Astrocyte of the spinal cord (primary cell): ENCODE results near the gene VSTM2L.

Experiments
- DNase-seq: peaks from one replicate; pipeline ENCODE4 v3.0.0; 2011; ENCODE audit warnings: low read depth, low spot score
- H3K4me3 ChIP-seq: 2 replicates; pipeline ENCODE4 v1.5.1; 2011; ENCODE audit warnings: low read depth, mild to moderate bottlenecking, low read length, moderate library complexity
- CTCF ChIP-seq: IDR thresholded peaks from 2 replicates; pipeline ENCODE4 v1.5.1; 2012; ENCODE audit warnings: low read depth, mild to moderate bottlenecking, low read length, inconsistent platforms
- in situ Hi-C: cut with HindIII; loops from 2 replicates; pipeline ENCODE4 v1.10.0; 2017; ENCODE audit warnings: low sequenced_read_pairs

VSTM2L gene

DNA sequence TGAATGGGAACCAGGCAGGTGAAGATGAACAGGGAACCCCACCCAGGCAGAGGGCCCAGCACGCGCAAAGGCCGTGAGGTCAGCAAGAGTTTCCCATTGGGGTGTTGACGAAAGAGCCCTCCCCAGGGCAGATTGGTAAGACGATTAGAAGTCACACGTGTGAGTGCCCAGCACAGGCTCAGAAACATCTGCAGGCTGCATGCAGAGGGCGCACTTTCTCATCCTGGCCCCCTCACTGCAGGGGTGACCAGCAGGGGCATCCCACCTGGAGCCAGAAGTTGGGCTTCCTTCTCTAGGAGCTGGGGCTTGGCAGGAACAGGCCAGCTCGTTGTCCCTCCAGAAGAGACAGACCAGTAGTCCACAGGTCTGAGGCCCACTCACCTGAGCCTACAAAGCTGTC, 38.4 kb downstream of the VSTM2L start:
- DNase-seq: no peak
- TF ChIP-seq CTCF: peak; percentile 21
- no peak overlapping the region for H3K4me3 ChIP-seq
- in situ Hi-C loops: no loop called here

DNA sequence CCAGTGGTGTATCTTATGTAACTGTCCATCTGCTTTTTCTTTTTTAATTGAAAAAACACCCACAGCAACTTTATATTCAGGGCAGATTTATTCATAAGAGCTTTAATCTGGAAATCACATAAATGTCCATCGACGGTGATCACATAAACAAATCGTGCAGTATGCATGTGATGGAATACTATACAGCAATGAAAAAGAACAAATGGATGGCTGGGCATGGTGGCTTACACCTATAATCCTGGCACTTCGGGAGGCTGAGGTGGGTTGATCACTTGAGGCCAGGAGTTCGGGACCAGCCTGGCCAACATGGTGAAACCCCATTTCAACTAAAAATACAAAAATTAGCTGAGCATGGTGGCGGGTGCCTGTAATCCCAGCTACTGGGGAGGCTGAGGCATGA, 39.1 kb downstream of the VSTM2L start:
- no peak overlapping the region for H3K4me3 ChIP-seq
- in situ Hi-C loops: no loop called here
- no peak for DNase-seq
- no peak for TF ChIP-seq CTCF

GRCh38 chr20:37943033-37943432, 40.1 kb downstream of the VSTM2L start:
- TF ChIP-seq CTCF: no peak
- in situ Hi-C loops: no loop called here
- DNase-seq: no peak
- H3K4me3 ChIP-seq: no peak overlapping the region

DNA sequence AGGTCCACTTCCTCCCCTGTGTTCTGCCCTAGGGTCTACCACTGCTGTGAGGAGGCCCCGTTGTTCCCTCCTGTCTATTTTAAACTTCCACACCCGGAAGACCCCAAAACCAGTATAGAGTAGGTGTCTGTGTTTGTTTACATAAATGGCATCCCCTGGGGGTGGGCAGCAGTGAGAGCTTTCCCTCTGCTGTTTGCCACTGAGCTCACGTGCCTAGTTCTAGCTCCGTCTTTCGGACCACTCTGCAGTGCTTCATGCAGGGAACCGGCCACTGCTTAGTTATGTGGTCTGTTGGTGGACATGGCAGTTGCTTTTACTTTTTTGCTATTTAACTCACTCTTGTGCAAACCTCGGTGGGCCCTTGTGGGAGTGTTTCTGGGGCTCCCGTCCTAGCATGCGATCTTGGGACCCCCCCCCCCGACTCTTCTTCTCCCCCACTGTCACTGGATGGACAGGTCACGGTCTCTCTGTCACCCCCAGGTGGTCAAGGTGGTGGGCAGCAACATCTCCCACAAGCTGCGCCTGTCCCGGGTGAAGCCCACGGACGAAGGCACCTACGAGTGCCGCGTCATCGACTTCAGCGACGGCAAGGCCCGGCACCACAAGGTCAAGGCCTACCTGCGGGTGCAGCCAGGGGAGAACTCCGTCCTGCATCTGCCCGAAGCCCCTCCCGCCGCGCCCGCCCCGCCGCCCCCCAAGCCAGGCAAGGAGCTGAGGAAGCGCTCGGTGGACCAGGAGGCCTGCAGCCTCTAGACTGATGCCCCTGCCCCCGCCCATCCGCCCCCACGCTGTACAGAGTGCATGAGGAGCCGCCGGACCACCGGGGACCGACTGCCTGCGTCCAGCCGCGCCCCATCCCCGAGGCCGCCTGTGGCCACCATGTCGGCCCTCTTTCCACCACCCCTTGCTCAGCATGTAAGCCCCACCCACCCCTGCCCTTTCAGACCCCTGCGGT, 40.9 kb downstream of the VSTM2L start:
- in situ Hi-C loops: no loop called here
- no peak overlapping the region for H3K4me3 ChIP-seq
- no peak for TF ChIP-seq CTCF
- DNase-seq: no peak

DNA sequence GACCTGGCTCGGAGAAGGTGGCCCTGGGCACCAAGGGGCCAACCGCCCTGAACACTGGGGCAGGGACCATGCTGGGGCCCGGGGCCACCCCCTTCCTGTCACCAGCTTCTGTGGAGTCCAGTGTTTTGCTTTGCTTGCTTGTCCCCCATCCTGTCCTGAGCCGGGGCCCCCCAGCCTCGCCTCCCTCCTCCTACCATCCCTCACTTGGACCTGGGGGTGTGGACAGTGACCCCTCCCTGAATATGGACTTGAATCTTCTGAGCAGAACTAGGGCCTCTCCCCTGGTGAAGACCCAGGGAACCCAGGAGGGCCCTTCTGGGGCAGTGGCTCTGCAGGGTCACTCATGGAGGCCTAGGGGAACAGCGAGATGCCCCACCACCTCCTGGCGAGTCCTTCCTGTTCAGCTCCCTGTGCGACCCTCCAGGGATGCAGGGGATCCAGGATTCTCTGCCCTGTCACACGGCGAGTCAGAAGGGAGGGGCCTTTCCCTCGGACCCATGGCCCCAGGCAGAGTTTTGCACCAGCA, 41.6 kb downstream of the VSTM2L start:
- in situ Hi-C loops: no loop called here
- TF ChIP-seq CTCF: no peak
- DNase-seq: no peak
- no peak overlapping the region for H3K4me3 ChIP-seq

- DNase-seq: no peak
- no peak for TF ChIP-seq CTCF
- in situ Hi-C loops: no loop called here
- no peak overlapping the region for H3K4me3 ChIP-seq
These were observed 42.2 kb downstream of the VSTM2L start for GRCh38 chr20:37945091-37945547.
